Stomach (tissue), 9 donors: ENCODE results near the gene NARS2. TPM values are rescaled to one million over a fixed set of nuclear protein-coding genes. Genes with fewer than 3 reads are reported as not detected.

ENCODE experiments used
- DNase-seq, 2 donors: peaks; one replicate each; pipeline versions ENCODE4 v3.0.0 to v3.0.0-alpha.2; 2013 to 2019
- H3K27ac ChIP-seq, 5 donors: fragments of 200-600 bp in 4 of 5; sonication (generic) in 4 of 5; one replicate each; pipeline ENCODE4 v1.5.1; 2013 to 2019; ENCODE audit warnings: mild to moderate bottlenecking in 1 of 5, moderate library complexity in 1 of 5
- H3K27me3 ChIP-seq, 3 donors: fragments of 200-600 bp; sonication (generic); one replicate each; pipeline ENCODE4 v1.5.1; 2017 to 2019; ENCODE audit warnings: mixed run types in 1 of 3
- H3K36me3 ChIP-seq, 4 donors: fragments of 200-600 bp; sonication (generic); 1 replicate in 3 of 4; 2 replicates in 1 of 4; pipeline ENCODE4 v1.5.1; 2016 to 2019
- H3K4me1 ChIP-seq, 4 donors: fragments of 200-600 bp; sonication (generic); one replicate each; pipeline ENCODE4 v1.5.1; 2016 to 2019
- H3K4me3 ChIP-seq, 4 donors: fragments of 200-600 bp; sonication (generic) in 3 of 4; one replicate each; pipeline ENCODE4 v1.5.1; 2016 to 2019; ENCODE audit warnings: mild to moderate bottlenecking in 1 of 4
- H3K9me3 ChIP-seq, 4 donors: fragments of 200-600 bp; sonication (generic); one replicate each; pipeline ENCODE4 v1.5.1; 2016 to 2019
- CTCF ChIP-seq, 7 experiments: fragments of 450-650 bp in 4 of 7; fragments of 200-600 bp in 3 of 7; sonication (generic) in 3 of 7; IDR thresholded peaks; one replicate each; pipeline ENCODE4 v1.5.1; 2016 to 2019; ENCODE audit warnings: antibody characterized with exemption in 7 of 7, control low read depth in 2 of 7, mild to moderate bottlenecking in 1 of 7
- EP300 ChIP-seq: sonication (generic); formaldehyde crosslinking; IDR thresholded peaks from one replicate; pipeline ENCODE4 v1.6.1; 2017; ENCODE audit warnings: antibody characterized with exemption
- POLR2A ChIP-seq, 4 donors: fragments of 450-650 bp; IDR thresholded peaks; one replicate each; pipeline ENCODE4 v1.6.1; 2016; ENCODE audit warnings: antibody characterized with exemption in 4 of 4, control low read depth in 2 of 4, mild to moderate bottlenecking in 1 of 4, moderate library complexity in 1 of 4
- POLR2AphosphoS5 ChIP-seq, 3 donors: sonication (generic); formaldehyde crosslinking; IDR thresholded peaks; one replicate each; pipeline ENCODE4 v1.6.1; 2016; ENCODE audit warnings: antibody characterized with exemption in 3 of 3
- WGBS, 5 donors: extraction: QIAGEN DNeasy Blood & Tissue Kit in 3 of 5; methylation state at CpG; one replicate each; pipeline versions ENCODE4 v1.1.5 to v1.1.7; 2013 to 2018; 5-methylcytosine and 5-hydroxymethylcytosine counted together
- intact Hi-C: fragments of 100-400 bp; cut with DNase I; formaldehyde crosslinking; loops from one replicate; pipeline ENCODE4 v1.15.1; 2023; ENCODE audit warnings: low total_unique reads
- polyA plus RNA-seq, 3 donors: library from polyadenylated mRNA; stranded (reverse); fragments of 200-250 nt; gene quantifications; one replicate each; pipeline ENCODE4 v1.2.3, GENCODE V29; 2013
- total RNA-seq, 5 donors: library from RNA; depleted of rRNA; stranded (reverse); fragments of >200 nt; gene quantifications; one replicate each; pipeline versions ENCODE4 v1.1.0 to v1.2.3, GENCODE V29; 2014 to 2016
- donor health status: healthy with polysubstance abuse.
- donor health status: Bipolar disorder and iron deficiency.
- donor health status: healthy.

Gene NARS2
- total and polyA plus RNA-seq, 8 donors = 4.7 to 34.5 (median 14.1) TPM

DNA sequence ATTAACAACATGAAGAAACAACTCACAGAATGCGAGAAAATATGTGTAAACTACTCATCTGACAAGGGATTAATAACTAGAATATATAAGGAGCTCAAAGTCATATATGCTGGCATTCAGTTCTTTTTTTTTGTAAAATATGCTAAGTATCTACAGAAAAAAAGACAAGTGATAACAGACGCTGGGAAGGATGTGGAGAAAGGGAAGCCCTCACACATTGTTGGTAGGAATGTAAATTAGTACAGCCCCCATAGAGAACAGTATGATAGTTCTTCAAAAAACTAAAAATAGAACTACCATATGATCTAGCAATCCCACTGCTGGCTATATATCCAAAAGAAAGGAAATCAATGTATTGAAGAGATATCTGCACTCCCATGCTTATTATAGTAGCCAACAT, 170.9 kb downstream of the NARS2 start:
- TF ChIP-seq EP300 = no peak
- TF ChIP-seq POLR2AphosphoS5 (IDR thresholded peaks at IDR 0.05) = no peak
- TF ChIP-seq POLR2A (IDR thresholded peaks at IDR 0.05) = no peak
- TF ChIP-seq CTCF (IDR thresholded peaks at IDR 0.05) = no peak
- Histone ChIP-seq H3K4me1 (peaks cover 0 to 28% (median 12%) of the 10 kb centered on the region in 4 donors), H3K36me3 (peaks cover 0 to 4% (median 0%) of the 10 kb centered on the region in 4 donors), H3K27me3 (no peaks in the 10 kb centered on the region), H3K9me3 (peaks cover 0 to 4% (median 0%) of the 10 kb centered on the region in 4 donors), H3K27ac (no peak overlapping the region), H3K4me3 (no peak overlapping the region)
- WGBS, 5 donors = 37 to 62% (median 54%) methylated on average over 2 of the region's 2 CpGs
- DNase-seq = no peak
- intact Hi-C loops = no loop called here

GRCh38 chr11:78402847-78403246, 171.8 kb downstream of the NARS2 start:
- H3K27me3 ChIP-seq = no peaks in the 10 kb centered on the region
- intact Hi-C loops = no loop called here
- no peak for DNase-seq
- no peaks in the 10 kb centered on the region for H3K36me3 ChIP-seq
- no peaks in the 10 kb centered on the region for H3K9me3 ChIP-seq
- no peak overlapping the region for H3K4me3 ChIP-seq
- TF ChIP-seq EP300 (no peak), POLR2A (IDR thresholded peaks at IDR 0.05) (no peak), POLR2AphosphoS5 (IDR thresholded peaks at IDR 0.05) (no peak), CTCF (IDR thresholded peaks at IDR 0.05) (no peak)
- WGBS, 5 donors = 78 to 85% (median 83%) methylated on average over 3 of the region's 3 CpGs
- peak overlapping the region in 1 of 5 donors; percentile 29 for H3K27ac ChIP-seq
- H3K4me1 ChIP-seq = peaks cover 0 to 31% (median 12%) of the 10 kb centered on the region in 4 donors

DNA sequence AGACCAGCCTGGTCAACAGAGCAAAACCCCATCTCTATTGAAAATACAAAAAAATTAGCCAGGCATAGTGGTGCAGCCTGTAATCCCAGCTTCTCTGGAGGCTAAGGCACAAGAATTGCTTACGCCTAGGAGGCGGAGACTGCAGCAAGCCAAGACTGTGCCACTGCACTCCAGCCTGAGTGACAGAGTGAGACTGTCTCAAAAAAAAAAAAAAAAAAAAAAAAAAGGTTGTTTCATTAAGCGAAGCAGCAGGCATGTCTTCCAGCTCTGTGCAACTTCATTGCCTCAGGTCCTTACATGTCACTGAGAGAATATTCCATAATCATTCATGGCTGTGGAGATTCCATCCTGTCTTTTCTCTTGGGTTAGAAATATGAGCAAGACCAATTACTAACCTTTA, 174.0 kb downstream of the NARS2 start:
- intact Hi-C loops = no loop called here
- H3K27ac ChIP-seq = no peak overlapping the region
- WGBS, 5 donors = 87 to 92% (median 90%) methylated on average over 3 of the region's 3 CpGs
- no peaks in the 10 kb centered on the region for H3K9me3 ChIP-seq
- TF ChIP-seq CTCF (IDR thresholded peaks at IDR 0.05) = no peak
- no peak for TF ChIP-seq POLR2AphosphoS5 (IDR thresholded peaks at IDR 0.05)
- TF ChIP-seq POLR2A (IDR thresholded peaks at IDR 0.05) = no peak
- no peak for TF ChIP-seq EP300
- H3K36me3 ChIP-seq = no peaks in the 10 kb centered on the region
- peaks cover 2 to 47% (median 17%) of the 10 kb centered on the region in 4 donors for H3K4me1 ChIP-seq
- H3K27me3 ChIP-seq = no peaks in the 10 kb centered on the region
- no peak overlapping the region for H3K4me3 ChIP-seq
- no peak for DNase-seq

GRCh38 chr11:78400116-78400515, 174.5 kb downstream of the NARS2 start:
- Histone ChIP-seq H3K27ac (no peak overlapping the region), H3K4me1 (peaks cover 4 to 53% (median 22%) of the 10 kb centered on the region in 4 donors), H3K4me3 (no peak overlapping the region), H3K36me3 (no peaks in the 10 kb centered on the region), H3K9me3 (no peaks in the 10 kb centered on the region), H3K27me3 (no peaks in the 10 kb centered on the region)
- intact Hi-C loops = no loop called here
- DNase-seq = no peak
- WGBS, 5 donors = 91 to 96% (median 94%) methylated on average over 1 of the region's 1 CpG
- TF ChIP-seq EP300 (no peak), POLR2AphosphoS5 (IDR thresholded peaks at IDR 0.05) (no peak)

DNA sequence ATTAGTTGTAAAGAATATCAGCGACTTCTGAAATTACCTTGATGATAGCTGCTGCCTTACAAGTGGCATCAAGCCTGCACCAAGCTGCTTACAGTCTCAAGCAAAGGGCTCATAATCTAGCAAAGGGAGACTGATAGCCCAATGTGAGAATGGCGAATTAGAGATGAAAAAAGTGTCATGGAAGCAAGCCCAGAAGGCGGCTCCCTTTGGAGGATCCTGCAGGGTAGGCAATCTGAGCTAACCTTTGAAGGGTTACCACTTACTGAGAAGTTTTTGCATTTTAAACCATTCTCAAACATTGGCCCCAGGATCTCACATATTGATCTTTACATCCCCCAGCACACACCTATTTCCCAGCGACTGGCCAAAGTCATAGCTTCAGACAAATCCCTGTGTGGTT, 175.5 kb downstream of the NARS2 start:
- Histone ChIP-seq H3K36me3 (no peaks in the 10 kb centered on the region), H3K4me3 (no peak overlapping the region), H3K27me3 (no peaks in the 10 kb centered on the region), H3K27ac (no peak overlapping the region), H3K4me1 (peaks cover 4 to 52% (median 22%) of the 10 kb centered on the region in 4 donors), H3K9me3 (no peaks in the 10 kb centered on the region)
- DNase-seq = no peak
- intact Hi-C loops = no loop called here
- WGBS, 5 donors = 85 to 92% (median 89%) methylated on average over 4 of the region's 4 CpGs
- TF ChIP-seq EP300 = no peak
